Measurements from ENCODE around the gene NRCAM.
"Not testable (repeated sequence)": the region's sequence is repeated elsewhere in the genome, so short reads cannot be mapped to it uniquely, and the experiment has no call there.

The NRCAM gene

DNA sequence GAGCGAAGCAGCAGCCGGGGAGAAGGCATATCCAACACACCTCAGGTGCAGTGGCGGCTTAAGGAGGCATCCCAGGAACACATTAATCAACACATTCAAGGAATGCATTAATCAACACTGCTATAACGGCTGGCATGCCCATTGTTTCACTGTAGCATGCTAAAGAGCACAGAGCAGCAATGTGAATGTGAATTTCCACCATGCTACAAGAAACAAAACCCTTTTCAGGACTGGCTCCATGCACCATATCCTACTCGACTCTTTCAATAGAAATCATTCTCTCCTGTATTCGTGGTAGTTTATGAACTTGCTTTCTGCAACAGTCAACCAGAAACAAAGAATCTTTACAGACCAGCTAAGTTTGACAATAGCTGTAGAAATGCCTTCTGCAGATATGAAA, 149.0 kb downstream of the NRCAM start:
- DNase-seq: no peak

DNA sequence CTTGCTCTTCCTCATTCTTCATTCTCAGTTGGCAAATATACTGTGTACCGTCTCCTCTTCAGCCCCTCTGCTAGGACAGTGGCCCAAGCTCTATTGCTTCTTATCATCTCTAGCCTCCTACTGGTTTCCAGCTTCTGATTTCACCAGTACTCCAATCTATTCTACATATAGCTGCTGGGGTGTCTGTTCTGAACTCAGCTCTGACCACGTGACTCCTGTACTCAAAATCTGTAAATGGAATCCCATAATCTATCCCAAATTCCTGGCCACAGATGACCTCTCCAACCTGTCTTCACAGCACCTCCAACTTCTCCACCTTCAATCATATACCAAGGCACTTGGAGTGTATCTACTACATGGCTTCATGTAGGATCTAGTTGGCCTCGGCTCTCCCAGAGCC, 152.9 kb downstream of the NRCAM start:
- DNase-seq: no peak

DNA sequence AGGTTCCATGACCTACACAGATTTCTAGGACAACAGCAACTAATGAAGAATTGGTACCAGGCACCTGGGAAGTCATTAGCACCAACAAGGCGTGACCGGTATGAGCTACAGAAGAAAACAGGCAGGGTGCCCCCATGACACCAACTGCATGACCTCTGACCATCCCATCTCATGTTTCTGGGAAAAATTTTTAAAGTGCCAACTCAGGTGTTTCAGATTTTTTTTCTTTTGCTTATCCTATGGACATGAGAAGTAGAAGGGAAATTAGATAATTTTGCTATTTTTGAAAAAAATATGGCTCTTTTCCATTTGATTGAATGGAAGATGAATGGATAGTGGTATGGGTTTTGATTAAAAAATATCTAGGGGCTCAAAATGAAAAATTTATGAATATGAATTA, 154.8 kb downstream of the NRCAM start:
- DNase-seq: no peak

DNA sequence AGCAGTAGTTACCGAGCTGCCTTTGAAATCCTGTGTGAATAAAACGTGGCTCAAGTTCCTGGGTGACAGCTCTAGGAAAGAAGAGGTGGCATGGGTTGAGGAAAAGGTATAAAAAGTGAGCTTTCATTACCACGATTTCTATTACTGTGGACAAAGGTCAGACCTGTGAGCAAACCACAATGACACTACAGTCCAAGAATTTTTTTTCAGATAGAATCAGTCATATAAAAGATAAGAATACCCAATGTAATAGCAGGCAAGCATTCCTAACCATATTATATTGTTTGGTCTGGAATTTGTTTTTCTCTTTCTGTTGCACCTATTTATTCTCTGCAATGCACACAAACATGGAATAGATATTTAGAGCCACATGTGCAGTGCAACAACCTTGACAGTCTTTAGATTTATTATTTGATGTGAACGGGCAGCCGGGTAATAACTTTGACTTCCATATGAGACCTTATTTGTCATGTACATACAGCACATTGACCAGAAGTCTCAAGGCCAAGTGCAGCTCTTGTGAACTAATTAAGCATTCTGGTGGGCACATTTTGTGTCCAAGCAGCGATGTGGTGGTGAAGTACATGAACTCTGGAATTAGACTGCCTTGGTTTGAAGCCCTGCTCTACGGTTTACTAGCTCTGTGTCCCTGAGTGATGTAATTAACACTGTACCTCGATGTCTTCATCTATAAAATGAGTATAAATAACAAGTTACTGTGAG, 156.8 kb downstream of the NRCAM start:
- peak; percentile 9 for DNase-seq

DNA sequence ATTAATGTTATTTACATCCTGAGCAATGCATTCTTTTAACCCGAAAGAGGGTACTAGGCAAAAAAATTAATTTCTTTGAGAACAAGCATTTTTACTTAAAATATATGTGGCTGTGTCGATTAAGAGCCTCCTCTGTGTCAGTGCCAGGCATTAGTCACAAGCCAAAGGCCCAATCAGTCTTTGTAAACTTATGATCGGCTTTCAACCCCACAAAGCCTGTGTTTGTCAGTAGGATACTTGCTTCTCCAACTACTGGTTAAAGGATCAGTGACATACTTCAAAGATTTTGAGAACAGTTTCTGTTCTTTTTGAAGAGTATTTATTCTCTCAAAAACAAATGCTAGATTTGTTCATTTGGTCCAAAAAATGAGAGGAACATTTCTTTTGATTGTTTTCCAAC, 159.3 kb downstream of the NRCAM start:
- DNase-seq: no peak

DNA sequence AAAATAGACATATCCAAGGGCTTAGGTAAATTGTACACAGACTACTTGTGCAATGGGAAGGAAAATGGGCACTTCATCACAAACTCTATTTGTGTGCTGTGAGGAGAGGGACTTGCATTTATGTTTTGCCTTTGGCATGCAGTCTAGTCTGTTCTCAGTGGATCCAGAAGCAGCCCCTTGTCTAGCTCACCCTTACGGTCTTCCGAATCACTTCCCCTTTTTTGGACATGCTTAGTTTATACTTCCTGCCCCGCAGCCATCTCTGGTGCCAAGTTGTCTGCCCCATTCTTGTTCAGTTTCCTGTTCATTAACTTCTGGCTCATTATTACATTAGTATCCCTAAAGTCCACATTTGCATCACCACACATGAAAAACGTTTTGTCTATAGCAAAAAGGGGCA, 161.6 kb downstream of the NRCAM start:
- no peak for DNase-seq

DNA sequence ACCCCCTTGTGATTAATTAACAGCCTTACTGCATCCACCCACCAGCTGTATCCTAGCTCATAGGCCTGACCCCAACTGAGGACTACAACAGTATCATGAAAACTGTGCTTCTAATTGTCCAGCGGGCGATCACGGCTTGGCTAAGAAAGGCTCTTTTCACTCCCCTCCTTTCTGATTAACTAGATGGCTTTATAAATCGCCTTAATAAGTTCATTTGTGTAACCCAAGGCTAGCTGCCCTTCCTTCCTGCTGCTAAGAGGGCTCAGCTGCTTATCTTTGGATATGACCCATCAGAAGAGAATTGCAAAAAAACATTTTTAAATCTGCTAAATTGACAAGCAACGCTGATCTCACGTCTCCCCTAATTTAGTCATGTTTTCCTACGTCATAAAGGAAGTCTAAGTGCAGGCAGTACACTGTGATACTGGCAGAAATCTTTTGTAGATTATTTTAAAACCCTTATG, 163.1 kb downstream of the NRCAM start:
- DNase-seq: no peak

DNA sequence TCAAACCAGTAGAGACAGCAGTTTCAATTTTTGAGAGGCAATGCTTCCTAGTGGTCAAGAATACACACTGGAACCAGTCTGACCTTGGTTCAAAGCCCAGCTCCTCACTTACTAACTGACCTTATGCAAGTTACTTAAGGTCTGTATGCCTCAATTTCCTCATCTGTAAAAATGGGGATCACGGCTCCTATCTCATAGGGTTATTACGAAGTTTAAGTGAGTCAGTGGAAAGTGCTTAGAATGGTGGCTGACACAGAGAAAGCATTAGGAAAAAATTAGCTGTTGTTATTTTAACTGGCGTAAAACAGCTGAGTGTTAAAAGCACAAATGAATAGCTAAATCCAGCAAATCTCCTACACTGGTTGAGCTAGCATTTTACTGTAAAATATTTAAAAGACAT, 163.7 kb downstream of the NRCAM start:
- no peak for DNase-seq

DNA sequence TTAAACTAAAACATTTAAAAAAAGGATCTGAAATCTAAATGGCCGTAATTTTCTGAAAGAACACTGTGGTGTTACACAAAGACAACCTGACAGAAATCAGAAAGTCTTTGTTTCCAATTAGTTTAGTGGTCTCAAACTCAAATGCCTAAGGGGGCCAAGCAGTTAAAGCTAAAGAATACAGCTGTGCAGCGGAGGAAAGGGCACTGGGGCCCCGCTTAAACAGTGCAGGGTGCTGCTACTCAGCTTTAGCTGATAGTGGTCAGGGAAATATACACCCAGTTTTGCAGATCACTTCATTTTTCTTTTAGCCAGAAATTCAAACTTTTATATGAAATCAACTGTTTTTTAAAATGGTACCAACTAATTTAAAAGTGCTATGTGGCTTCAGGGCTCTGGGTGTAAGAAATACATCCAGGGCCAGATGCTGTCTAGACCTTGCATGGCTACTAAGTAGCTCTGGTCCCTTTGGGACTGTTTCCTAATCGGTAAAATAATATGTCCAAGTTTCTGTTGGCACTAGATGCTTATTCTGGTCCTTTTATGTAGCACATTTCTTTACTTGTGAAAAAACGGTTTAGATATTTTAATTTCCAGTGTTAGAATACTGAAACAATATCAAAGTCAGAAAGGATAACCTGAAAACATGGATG, 164.3 kb downstream of the NRCAM start:
- DNase-seq: no peak

DNA sequence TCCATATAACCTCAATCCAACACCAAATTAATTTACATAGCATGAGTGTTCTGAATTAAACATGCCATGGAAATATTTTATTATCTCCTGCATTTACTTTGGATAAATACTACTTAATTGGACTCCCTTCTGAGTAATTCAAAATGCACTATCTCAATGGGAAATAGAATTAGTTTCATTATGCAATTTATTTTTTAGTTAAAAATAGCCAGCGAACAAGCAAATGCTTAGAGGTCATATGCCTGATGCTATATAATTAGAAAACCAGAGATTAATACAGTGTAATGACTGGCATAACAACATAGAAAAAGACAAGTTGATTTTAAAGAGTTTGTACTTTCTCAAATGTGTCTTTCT, 165.1 kb downstream of the NRCAM start:
- DNase-seq: no peak

DNA sequence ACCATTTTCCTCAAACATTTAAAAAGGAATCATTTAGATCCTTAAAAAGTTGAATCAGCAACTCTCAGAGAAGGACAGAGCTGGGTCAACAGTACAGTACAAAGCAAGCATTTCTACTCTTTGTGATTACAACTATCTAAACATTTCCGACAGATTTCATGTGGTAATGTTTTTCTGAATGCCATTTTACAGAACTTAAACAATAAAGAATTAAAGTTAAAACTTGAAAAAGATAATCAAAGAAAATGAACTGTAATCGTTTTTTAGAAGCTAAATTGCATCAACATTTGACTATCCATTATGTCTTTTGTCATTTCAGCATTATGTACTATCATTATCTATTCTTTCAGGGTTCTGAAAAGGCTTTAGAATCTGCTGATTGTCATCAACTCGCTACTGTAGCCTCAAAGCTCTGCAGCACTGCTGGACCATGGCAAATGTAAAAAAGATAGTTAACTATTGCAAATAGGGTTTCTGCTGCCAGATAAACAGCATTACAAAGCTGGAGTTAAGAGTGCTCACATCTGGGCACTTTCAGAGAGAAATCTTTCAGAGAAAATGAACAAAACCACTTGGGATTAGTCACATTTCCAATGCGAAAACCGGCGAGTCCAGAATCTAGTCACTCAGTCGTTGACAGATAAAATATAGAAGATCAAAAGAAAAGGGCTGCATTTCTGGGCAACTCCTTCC, 165.6 kb downstream of the NRCAM start:
- DNase-seq: no peak

DNA sequence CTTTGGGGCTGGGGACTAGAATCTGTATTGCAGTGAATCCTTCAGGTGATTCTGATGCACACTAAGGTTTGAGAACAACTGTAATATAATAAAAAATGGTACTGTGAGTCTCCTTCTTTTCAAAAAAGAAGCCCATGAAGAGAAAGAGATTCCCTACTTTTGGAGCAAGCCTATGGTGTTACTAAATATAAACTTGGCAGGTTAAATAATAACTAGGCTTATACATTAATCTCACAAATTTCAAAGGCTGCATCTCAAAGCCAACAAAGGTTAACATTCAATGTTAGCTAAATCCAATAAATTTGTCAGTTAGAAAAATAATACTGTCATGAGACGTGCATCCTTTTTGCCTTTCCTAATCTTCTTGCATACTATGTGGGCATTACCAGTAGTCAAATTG, 166.4 kb downstream of the NRCAM start:
- DNase-seq: no peak

DNA sequence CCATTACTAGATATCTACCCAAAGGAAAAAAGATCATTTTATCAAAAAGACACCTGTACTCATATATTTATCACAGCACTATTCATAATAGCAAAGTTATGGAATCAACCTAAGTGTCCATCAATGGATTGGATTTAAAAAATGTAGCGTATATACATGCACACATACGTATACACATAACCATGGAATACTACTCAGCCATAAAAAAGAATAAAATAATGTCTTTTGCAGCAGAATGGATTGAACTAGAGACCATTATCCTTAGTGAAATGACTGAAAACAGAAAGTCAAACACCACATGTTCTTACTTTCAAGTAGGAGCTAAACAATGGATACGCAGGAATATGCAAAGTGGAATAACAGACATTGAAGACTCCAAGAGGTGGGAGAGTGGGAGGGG, 168.4 kb downstream of the NRCAM start:
- no peak for DNase-seq

DNA sequence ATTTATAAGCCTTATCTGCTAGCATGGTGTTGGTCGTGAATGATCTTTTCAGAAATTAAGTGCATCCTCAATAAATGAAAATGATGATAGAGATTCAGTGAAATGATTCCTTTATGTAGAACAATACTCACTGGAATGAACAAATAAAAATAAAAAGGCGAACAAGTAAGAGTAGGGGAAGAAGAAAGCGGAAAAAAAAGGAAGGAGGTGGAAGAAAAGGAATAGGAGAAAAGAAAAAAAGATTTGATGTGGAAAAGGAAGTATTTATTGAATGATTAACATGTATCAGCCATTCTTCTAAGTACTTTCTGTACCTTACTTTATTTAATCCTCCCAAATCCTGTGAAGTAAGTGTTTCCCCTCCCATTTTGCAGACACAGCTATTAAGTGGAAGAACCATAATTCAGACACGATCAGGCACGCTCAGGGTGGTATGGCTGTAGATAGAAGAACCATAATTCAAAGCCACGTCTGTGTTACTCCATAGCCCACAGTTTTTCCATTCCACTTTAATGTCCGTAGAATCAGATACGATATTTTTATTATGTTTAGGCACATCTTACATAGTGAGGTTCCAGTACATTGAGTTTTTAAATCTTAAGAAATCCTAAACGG, 169.8 kb downstream of the NRCAM start:
- DNase-seq: no peak

DNA sequence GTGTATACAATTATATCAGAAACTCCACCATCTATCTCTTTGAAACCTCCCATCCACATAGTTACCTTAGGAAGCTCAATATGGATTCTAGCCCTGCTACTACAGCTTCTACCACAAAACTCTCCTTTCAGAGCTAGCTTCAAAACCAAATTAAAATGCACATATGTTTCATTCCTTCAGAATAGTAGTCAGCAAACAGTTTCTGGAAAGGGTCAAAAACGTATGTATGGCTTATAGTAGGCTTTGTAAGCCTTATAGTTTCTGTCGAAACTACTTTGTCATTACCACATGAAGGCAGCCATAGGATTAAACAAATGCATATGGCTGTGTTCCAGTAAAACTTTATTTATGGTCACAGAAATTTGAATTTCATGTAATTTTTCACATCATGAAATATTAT, 170.5 kb downstream of the NRCAM start:
- DNase-seq: no peak

DNA sequence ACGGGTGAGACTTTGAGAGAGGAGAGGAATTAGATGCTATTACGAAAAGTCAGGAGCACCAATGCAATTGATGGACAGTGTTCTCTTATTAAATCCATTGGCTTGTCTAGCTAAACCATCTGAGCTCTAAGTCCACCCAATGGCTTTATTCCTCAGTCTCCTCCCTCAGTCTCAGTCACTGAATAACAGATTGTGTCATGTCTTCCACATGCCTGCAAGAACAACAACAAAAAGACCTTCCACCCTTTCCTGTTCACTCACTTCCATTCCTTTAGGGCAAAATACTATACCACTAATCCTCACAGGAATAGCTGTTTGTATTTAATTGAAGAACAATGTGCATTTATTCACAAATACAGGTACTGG, 171.2 kb downstream of the NRCAM start:
- no peak for DNase-seq

DNA sequence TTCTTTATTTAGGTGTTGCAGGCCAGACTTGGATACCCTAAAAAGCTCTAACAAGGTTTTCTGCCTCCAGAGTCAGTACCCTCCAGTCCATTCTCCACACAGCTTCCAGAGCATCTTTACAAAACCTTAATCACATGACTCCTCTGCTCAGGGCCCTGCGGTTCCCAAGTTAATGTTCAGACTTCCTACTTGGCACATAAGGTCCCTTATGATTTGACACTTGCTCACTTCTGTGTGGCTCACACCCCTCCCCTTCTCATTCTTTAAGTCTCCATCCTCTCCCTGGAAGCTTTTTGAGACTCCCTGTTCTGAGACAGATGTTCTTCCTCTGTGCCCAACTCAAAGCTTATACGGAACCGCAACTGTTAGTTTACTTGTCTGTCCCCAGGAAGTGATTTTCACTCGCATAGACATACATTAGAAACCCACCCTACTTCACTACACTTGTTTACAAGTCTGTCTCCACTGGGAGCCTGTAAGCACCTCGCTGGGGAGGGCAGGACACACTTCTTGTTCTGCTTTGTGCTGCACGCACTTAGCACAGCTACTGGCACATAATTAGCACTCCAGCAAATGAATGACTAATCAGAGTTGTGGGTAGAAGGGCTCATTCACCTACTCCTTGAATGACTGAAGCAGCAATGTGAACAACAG, 171.8 kb downstream of the NRCAM start:
- DNase-seq: no peak

DNA sequence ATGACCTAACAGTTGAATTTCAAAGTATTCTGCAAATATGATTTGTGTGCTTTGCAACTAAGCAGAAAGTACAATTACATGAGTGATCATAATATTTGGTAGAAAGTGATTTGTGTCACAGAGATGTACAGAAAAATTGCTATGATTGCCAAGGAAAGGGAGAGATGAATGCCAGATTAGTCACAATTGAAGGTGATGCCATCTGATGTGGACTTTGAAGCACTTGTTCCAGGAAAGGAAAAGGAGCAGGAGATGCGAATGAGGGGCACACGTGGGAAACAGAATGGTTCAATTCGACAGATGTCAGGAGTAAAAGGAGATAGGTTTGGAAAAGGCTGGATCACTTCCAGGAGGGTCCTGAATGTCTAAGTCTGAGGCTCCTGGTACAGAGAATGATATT, 173.0 kb downstream of the NRCAM start:
- DNase-seq: no peak

DNA sequence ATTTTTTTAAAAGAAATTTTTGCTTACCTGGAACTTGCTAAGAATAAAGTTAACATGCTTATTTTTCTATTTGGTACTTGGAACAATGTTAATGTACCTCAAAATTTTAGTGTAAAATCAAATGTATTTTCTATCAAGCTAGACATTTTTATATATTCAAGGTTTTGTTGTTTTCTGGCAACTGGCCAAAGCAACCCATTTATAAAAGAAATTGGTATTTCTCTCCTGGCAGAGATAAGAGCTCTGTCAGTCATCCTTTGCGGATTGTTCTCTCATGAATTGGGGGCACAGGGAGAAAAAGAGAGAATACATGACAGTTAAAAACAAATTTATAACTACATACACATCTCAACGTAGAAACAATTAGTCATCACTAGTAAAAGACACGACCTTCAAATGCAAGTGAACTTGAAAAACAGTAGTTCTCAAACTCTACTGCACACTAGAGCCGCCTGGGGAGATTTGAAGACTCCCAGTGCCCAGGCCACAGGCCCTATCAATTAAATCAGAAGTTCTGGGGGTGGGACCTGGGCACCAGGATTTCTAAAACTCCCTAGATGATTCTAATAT, 173.7 kb downstream of the NRCAM start:
- no peak for DNase-seq

DNA sequence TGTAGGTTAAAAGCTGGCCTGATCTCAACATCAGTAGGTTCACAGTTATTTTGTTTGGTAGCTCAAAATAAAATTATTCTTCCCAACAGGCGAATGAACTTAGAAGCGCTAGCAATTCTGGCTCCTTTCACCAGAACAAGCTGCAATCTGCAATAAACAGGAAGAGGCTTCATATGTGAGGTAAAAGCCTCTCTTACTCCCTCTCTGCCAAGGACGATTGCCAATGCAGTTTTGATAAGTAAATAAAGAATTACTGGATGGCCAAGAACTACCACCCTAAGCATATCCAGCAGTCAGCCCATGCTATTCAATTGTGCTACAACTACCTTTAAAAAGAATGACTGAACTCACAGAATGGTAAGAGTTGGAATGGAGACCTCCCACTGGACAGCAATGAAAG, 176.1 kb downstream of the NRCAM start:
- DNase-seq: no peak

DNA sequence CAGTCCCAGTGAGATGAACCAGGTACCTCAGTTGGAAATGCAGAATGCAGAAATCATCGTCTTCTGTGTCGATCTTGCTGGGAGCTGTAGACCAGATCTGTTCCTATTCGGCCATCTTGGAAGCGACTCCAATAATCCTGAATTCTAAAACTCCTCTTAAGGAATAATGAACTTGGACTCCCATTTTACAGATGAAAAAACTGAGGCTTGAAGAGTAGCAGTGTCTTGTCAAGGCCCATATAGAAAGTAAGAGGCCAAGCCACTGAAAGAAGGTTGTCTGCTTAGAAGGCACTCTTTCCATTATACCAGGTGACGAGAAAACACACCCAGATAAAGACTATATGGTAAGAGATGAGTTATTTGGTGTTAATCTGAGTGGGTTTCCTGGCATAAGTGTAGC, 177.5 kb downstream of the NRCAM start:
- no peak for DNase-seq

DNA sequence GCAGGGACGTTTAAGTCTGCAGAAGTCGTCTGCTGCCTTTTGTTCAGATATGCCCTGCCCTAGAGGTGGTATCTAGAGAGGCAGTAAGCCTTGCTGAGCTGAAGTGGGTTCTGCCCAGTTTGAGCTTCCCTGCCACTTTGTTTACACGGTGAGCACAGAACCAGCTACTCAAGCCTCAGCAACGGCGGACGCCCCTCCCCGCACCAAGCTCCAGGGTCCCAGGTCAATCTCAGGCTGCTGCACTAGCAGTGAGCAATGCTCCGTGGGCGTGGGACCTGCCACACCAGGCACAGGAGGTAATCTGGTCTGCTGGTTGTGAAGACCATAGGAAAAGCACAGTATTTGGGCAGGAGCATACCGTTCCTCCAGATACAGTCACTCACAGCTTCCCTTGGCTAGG, 178.0 kb downstream of the NRCAM start:
- DNase-seq: no peak

DNA sequence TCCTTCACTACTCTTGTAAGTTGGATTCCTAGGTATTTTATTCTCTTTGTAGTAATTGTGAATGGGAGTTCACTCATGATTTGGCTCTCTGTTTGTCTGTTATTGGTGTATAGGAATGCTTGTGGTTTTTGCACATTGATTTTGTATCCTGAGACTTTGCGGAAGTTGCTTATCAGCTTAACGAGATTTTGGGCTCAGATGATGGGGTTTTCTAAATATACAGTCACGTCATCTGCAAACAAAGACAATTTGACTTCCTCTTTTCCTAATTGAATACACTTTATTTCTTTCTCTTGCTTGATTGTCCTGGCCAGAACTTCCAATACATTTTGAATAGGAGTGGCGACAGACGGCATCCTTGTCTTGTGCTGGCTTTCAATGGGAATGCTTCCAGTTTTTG, 181.8 kb downstream of the NRCAM start:
- DNase-seq: not testable (repeated sequence)
